HG03575 (cell line): ENCODE results near the gene TFF2.

Source experiments
- ATAC-seq: cut with Tn5 transposase; IDR thresholded peaks from one replicate; pipeline ENCODE4 v1.9.1; 2021; ENCODE audit not compliant: unreplicated experiment, insufficient number of reproducible peaks, low FRiP score; ENCODE audit errors: extremely low read depth

Gene TFF2

DNA sequence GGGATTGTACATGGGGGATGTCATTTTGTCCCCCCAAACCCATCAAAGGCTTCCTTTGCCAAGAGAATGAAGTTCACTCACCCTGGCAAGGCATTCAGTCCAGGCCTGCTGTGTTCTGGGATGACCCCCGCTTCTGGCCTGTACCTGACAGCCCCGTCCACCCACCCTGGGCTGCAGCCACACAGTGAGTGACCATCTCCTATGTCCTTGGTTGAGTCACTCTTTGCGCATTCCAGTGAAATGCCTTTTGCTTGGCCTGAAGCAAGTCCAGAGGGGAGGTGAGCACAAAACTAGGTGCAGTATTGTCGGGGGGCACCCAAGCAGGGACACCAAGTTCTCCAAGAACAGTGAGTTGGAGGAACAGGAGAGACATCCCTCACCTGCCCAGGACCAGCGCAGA, 34.8 kb upstream of the TFF2 start:
- no peak for ATAC-seq

GRCh38 chr21:42384989-42385388, 34.2 kb upstream of the TFF2 start:
- no peak for ATAC-seq

- no peak for ATAC-seq
Measured at GRCh38 chr21:42384156-42384945, 33.6 kb upstream of the TFF2 start.

GRCh38 chr21:42383331-42383730, 32.5 kb upstream of the TFF2 start:
- no peak for ATAC-seq

- no peak for ATAC-seq
Measured at GRCh38 chr21:42382915-42383314, 32.1 kb upstream of the TFF2 start.

DNA sequence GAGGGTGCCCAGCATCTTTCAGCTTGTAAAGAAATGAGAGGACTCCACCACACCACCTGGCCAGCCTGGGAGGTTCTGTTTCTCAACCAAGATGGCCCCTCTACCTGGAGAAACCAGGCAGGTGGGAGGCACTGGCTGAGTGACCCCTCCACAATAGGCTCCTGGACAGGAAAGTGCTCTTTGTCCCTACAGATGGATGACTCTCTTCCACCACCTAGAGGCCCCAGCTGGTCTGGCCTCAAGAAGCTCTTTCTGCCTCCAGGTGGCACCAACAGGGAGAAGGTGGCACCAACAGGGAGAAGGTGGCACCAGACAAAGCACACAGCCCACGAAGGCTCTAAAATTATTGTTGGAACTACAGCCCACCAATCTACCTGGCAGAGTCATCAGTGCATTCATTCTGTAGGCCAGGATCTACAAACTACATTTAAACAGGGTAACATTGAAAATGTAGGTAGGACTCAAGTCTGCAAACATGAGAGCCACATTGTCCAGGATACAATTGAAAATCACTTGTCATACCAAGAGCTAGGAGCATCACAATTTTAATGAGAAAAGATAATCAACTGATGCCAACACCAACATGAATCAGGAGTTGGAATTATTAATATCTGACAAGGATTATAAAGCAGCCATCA, 30.7 kb upstream of the TFF2 start:
- no peak for ATAC-seq

DNA sequence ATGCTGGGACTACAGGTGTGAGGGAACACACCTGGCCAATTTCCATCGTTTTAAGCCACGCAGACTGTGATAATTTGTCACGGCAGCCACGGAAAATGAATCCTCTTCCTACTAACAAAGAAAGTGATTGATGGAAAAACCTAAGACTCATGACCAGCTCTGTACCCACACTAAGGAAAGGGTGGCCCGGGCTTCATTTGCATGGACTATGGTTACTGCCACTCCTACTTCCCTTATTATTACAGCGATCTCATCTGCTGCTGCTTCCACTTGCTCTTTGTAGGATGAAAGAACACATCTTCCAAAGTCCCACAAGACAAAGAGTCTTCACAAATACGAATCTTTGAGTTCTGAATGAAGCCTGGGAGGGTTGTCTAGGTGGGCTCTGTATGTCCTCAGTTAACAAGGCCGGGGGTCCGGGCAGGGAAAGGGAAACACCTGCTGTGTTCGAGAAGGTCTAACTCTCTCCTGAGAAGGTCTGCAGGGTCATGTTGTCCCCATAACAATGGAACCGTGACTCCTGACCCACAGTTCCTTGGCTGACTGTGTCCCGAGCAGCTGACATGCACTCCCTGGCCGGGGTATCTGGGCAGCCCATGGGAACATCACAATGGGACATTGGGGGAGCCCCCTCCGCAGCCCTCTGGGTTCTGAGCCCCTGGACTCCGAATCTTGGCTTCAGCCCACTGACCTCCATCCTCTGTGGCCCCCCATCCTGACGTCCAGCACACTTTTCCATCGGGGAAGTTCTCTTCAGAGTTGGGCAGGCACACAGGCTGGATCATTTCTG, 28.8 kb upstream of the TFF2 start:
- ATAC-seq = no peak

DNA sequence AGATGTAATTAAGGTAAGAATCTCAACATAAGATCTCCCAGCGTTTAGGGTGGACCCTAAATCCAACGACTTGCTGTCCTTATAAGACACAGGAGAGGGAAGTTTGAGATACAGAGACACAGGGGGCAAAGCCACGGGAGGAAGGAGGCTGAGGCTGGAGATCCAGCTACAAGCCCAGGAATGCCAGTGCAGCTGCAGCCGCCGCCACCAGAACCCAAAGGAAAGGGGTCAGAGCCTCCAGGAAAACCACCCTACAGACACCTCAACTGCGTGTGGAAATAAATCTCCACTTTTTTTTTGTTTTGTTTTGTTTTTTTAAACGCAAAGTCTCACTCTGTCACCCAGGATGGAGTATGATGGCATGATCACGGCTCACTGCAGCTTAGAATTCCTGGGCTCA, 27.6 kb upstream of the TFF2 start:
- no peak for ATAC-seq

GRCh38 chr21:42377951-42378340, 27.2 kb upstream of the TFF2 start:
- ATAC-seq = no peak

GRCh38 chr21:42377211-42377950, 26.6 kb upstream of the TFF2 start:
- ATAC-seq = no peak

DNA sequence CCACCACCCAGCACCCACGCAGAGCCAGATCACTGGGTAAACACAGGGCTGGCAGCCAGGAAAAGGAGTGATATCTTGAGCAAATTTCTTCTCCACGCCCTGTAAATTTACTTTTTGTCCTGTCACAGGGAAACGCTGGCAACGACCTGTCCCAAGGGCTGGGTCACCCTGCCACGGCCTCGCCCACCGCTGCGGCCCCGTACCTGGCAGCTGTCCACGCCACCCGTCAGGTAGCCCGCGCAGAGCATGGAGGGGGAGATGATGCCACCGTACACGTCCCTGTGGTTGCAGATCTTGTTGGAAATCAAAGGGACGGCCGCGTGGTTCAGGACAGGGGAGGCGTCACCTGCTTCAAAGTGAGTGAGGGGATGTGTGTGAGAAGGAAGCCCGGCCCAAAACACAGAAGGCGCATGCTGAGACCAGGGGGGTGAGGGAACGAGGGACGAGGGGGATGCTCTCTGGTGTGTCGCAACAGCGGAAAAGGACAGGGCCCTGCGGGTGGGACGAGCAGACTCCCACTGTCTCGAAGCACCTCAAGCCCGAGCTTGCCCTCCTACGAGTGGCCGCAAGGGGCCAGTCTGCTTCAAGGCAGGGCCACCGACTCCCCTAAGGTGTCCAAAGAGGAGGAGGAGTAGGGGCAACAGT, 25.7 kb upstream of the TFF2 start:
- no peak for ATAC-seq

DNA sequence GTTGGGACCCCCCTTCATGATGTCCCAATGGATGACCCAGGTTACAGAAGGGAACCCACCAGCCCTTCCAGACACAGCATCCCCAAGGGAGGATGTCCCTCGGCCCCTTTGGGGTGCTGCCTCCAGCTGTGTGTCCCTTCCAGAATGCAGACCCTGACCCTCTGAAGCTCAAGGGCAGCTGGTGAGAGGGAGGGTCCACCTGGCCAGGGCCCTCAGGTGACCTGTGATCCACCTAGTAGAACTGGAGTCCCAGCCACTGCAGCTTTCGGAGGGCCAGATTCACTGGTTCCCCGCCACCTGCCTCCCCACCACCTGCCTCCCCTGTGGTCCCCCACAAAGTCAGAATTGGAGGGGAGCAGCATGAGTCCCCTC, 25.2 kb upstream of the TFF2 start:
- no peak for ATAC-seq

DNA sequence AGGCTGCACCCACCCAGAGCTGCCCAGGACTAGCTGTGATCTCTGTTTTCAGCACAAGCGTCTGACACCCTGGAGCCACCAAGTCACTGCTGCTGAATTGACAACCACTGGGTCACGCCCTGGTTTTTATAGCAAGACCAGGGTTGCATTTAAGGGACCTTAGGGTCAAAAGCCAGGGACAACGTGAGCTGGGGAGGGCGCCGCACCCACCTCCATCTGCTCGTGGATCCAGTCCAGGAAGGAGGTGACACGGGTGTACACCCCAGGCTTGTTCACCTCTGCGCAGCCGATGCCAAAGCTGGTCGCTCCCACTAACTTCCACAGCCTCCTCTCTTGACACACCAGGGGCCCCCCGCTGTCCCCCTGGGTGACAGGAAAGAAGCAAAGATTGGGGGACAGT, 24.7 kb upstream of the TFF2 start:
- no peak for ATAC-seq

- ATAC-seq = no peak
Measured at GRCh38 chr21:42374864-42375499, 24.2 kb upstream of the TFF2 start.

DNA sequence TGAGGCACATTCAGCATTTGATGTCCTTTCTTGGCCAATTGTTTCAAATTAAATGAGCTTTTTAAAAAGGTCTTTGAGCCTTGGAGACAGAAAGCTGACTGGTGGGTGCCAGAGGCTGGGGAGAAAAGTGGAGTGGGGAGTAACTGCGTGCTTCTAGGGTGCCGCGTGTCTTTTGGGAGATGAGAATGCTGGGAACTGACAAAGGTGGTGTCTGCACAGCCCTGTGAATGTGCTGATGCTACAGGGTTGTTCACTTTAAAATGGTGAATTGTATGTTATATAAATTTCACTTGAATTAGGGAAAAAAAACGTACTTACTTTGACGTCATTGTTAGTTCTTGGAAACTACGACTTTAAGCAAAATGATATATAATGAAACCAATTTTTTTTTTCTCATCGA, 23.7 kb upstream of the TFF2 start:
- ATAC-seq = no peak

DNA sequence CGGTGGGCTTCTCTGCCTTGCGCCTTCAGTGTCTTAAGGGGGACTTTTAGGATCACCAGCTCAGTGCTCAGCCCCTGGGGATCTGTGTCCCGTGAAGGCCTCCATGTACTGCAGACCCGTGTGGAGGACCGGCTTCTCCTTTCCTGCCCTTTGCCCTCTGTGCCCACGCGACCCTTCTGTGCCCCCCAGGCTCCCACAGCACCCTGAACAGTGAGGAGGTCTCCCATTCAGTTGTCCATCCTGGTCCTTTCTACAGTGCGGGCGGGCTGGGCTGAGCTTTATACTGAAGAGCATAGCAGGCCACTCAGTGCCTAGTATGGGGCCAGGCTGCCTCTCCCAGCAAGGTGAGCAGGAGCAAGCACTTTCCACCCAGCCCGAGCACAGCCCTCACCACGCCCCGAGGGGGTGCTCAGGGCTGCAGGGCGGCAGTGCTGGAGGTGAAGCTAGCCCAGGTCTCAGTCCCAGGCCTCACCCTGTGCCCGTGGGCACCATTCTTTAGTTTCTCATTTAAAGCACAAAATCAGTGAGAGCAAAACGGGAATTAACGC, 23.2 kb upstream of the TFF2 start:
- ATAC-seq = no peak

GRCh38 chr21:42373196-42373907, 22.6 kb upstream of the TFF2 start:
- no peak for ATAC-seq
